ENCODE measurements around the gene SCFD2.

DNA sequence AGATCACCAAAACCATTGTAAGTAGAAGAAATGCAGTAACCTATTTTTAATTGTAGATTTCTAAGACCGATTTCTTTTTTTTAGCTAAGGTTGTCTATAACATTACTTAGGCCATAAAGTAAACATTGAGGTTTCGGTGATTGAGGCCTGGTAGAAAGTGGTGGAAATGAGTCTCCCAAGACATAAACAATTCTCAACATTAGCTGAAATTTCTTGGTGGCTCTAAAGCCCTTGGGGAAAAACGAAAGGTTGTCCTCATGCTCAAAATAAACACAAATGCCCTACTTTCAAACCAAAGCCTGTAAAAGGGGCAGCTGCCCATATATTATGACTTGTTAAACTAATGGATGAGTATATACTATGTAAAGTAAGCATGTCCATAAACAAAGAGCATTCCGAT, 98.8 kb downstream of the SCFD2 start:
- TF ChIP-seq, protein P1, sequence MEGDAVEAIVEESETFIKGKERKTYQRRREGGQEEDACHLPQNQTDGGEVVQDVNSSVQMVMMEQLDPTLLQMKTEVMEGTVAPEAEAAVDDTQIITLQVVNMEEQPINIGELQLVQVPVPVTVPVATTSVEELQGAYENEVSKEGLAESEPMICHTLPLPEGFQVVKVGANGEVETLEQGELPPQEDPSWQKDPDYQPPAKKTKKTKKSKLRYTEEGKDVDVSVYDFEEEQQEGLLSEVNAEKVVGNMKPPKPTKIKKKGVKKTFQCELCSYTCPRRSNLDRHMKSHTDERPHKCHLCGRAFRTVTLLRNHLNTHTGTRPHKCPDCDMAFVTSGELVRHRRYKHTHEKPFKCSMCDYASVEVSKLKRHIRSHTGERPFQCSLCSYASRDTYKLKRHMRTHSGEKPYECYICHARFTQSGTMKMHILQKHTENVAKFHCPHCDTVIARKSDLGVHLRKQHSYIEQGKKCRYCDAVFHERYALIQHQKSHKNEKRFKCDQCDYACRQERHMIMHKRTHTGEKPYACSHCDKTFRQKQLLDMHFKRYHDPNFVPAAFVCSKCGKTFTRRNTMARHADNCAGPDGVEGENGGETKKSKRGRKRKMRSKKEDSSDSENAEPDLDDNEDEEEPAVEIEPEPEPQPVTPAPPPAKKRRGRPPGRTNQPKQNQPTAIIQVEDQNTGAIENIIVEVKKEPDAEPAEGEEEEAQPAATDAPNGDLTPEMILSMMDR (IDR thresholded peaks at IDR 0.05; ENCODE audit: low read depth, low read length): no peak
- no peak for TF ChIP-seq EZH2phosphoT487 (IDR thresholded peaks at IDR 0.05; ENCODE audit: low read depth)
